Right lobe of liver (tissue), 4 donors: ENCODE data around the gene RPP25L.

Experiments
- POLR2A ChIP-seq: fragments of 450-650 bp; IDR thresholded peaks from one replicate; pipeline ENCODE4 v1.6.1; 2017; ENCODE audit warnings: antibody characterized with exemption, mild to moderate bottlenecking
- TF ChIP-seq, protein P1 (sequence below), 4 donors: fragments of 200-600 bp in 3 of 4; fragments of 450-650 bp in 1 of 4; IDR thresholded peaks; one replicate each; pipeline versions ENCODE4 v1.5.1 to v1.8.0; 2016 to 2022; ENCODE audit warnings: antibody characterized with exemption in 4 of 4, mild to moderate bottlenecking in 2 of 4
- donor health status: DM: no; HTN: no; CAD: no.
- donor health status: DM: no; HTN: no; CAD: no.
- donor health status: DM: no; HTN: yes; CAD: no.

DNA sequence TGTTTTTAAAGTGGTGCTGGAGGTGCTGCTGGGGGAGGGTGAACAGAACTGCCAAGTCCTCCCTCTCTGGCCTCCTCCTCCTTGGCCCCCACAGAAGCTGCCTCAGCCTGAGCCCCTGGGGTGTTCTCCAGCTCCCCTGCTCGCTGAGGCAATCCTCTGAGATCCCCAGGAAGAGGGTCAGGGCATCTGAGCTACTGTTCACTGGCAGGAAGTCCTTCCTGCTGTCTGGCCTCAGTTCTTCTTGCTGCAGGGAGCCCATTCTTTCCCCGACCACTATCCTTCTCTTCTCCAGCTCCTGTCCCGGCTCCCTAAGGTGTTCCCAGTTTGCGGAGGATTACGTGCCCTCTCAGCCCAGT lies 32.1 kb downstream of the RPP25L start:
- TF ChIP-seq, protein P1, sequence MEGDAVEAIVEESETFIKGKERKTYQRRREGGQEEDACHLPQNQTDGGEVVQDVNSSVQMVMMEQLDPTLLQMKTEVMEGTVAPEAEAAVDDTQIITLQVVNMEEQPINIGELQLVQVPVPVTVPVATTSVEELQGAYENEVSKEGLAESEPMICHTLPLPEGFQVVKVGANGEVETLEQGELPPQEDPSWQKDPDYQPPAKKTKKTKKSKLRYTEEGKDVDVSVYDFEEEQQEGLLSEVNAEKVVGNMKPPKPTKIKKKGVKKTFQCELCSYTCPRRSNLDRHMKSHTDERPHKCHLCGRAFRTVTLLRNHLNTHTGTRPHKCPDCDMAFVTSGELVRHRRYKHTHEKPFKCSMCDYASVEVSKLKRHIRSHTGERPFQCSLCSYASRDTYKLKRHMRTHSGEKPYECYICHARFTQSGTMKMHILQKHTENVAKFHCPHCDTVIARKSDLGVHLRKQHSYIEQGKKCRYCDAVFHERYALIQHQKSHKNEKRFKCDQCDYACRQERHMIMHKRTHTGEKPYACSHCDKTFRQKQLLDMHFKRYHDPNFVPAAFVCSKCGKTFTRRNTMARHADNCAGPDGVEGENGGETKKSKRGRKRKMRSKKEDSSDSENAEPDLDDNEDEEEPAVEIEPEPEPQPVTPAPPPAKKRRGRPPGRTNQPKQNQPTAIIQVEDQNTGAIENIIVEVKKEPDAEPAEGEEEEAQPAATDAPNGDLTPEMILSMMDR (IDR thresholded peaks at IDR 0.05), result no peak
- no peak for TF ChIP-seq POLR2A
